ENCODE results near the gene KRTAP9-4. TPM values are rescaled to one million over a fixed set of nuclear protein-coding genes. Genes with fewer than 3 reads are reported as not detected.
"Not testable (repeated sequence)": the region's sequence is repeated elsewhere in the genome, so short reads cannot be mapped to it uniquely, and the experiment has no call there.

The KRTAP9-4 gene, protein sequence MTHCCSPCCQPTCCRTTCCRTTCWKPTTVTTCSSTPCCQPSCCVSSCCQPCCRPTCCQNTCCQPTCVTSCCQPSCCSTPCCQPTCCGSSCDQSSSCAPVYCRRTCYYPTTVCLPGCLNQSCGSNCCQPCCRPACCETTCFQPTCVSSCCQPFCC
- not detected in 2 replicates for total RNA-seq (2014; rRNA removed; shearing (Covaris generic))

DNA sequence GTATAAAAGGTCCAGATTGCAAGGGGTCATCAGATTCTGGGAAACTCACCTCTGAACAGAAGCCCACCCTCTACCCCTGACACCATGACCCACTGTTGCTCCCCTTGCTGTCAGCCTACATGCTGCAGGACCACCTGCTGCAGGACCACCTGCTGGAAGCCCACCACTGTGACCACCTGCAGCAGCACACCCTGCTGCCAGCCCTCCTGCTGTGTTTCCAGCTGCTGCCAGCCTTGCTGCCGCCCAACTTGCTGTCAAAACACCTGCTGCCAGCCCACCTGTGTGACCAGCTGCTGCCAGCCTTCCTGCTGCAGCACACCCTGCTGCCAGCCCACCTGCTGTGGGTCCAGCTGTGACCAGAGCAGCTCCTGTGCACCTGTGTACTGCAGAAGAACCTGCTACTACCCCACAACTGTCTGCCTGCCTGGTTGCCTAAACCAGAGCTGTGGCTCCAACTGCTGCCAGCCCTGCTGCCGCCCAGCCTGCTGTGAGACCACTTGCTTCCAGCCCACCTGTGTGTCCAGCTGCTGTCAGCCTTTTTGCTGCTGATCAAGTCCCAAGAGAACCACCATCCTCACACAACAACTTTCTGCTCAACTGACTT lies at the start of gene KRTAP9-4:
Gene KRTAP9-4, plus strand, starts transcription at position 51 of the 604 bp plus-strand sequence. Its CDS starts 34 bp downstream, at position 85.
- DNase-seq (ENCODE audit: low spot score): not testable (repeated sequence)

DNA sequence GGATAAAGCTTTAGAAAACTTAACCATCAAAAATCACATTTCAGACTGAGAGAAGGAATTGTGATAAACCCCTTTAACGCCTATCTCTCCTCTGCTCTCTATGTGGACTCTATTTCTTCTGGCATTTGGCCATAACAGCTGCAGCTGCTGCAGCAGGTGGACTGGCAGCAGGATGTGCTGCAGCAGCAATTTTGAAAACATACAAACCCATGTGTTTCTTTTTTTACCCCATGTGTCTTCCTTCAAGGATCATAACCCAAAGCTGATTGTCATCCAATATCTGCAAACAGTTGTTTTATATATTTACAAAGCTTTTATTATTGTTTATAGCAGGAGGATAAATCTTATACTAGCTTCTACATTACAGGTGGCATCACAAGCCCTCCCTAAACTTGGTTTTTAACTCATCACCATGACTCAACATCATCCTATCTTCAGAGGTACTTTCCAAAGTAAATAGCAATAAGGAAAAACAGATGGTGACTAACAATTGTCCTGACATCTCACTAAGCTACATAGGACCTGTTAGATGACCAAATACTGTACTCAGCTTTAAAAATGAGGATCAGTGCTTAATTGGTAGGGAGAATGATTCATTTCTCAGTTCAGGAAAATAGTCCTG lies 37.5 kb upstream of the KRTAP9-4 start:
- DNase-seq (ENCODE audit: low spot score): no peak

DNA sequence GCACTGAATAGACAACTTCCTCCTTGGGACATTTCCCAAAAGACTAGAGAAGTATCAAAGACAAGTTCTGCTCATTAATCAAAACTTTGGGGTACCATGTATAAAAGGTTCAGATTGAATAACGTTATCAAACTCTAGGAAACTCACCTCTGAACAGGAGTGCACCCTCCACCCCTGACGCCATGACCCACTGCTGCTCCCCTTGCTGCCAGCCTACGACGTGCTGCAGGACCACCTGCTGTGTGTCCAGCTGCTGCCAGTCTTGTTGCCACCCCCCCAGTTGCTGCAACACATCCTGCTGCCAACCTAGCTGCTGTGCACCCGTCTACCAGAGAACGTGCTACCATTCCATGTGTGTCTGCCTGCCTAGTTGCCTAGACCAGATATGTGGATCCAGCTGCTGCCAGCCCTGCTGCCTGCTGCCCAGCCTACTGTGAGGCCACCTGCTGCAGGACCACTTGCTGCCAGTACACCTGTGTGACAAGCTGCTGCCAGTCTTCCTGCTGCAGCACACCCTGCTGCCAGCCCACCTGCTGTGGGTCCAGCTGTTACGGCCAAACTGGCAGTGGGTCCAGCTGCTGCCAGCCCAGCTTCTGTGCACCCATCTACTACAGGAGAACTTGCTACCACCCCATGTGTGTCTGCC lies 36.8 kb upstream of the KRTAP9-4 start:
- no peak for DNase-seq (ENCODE audit: low spot score)

DNA sequence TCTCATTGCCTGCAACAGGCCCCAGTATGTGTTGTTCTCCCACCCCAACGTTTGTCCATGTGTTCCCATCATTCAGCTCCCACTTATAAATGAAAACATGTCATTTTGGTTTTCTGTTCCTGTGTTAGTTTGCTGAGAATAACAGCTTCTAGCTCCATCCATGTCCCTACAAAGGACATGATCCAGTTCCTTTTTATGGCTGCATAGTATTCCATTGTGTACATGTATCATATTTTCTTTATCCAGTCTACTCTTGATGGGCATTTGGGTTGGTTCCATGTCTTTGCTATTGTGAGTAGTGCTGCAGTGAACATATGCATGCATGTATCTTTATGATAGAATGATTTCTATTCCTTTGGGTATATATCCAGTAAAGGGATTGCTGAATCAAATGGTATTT lies 33.8 kb upstream of the KRTAP9-4 start:
- DNase-seq (ENCODE audit: low spot score): no peak

DNA sequence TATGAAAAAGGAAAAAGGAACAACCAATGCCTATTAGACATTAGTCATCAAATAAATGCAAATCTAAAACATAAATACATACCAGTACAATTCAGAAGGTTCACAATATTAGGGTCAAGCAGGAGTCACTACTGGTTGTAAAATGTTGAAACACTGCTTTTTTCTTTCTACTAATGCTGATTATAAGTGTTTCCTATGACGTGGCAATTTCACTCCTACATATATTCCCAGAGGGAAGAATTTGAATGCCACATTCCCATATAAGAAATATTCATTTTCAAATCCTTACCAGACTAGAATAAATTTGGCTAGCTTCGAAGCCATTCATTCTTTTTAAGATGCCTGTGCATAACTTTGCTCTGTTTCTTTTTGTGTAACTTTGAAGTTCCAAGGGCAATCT lies 25.7 kb upstream of the KRTAP9-4 start:
- DNase-seq (ENCODE audit: low spot score): no peak

DNA sequence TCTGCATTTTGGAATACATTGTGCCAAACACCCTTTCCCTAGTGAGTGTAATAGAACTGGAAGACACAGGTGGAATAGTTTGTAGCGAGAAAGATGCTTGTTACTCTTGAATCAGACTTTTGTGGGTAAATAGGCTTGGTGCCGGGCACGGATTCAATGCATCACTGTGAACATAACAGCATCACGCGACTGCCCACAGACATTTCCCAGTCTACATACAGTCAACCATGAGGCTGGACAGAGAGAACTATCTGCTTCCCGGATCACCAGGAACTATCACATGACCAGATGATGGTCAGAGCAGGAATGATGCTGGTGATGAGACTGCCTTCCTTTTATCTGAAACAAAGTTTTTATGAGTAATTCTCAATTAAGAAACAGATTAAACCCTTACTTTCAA lies 23.4 kb upstream of the KRTAP9-4 start:
- no peak for DNase-seq (ENCODE audit: low spot score)

DNA sequence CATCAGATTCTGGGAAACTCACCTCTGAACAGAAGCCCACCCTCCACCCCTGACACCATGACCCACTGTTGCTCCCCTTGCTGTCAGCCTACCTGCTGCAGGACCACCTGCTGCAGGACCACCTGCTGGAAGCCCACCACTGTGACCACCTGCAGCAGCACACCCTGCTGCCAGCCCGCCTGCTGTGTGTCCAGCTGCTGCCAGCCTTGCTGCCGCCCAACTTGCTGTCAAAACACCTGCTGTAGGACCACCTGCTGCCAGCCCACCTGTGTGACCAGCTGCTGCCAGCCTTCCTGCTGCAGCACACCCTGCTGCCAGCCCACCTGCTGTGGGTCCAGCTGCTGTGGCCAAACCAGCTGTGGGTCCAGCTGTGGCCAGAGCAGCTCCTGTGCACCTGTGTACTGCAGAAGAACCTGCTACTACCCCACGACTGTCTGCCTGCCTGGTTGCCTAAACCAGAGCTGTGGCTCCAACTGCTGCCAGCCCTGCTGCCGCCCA lies 22.8 kb upstream of the KRTAP9-4 start, which contains the start of gene KRTAP9-2:
Gene KRTAP9-2, plus strand, starts transcription at position 51 of the 498 bp plus-strand sequence. Its CDS starts 7 bp downstream, at position 58.
- DNase-seq (ENCODE audit: low spot score): not testable (repeated sequence)

DNA sequence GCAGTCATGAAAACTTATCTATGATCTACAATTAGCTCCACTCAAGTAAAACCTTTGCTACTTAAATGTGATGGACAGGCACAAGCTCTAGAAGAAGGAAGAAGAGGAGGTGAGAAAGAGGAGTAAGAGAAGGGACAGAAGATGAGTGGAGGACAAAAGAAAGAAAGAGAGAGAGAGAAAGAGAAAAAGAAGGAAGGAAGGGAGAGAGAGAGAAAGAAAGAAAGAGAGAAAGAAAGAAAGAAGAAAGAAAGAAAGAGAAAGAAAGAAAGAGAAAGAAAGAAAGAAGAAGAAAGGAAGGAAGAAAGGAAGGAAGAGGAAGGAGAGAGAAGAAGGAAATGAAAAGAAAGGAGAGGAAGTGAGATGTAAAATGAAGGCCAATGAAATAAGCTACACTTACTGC lies 19.4 kb upstream of the KRTAP9-4 start:
- no peak for DNase-seq (ENCODE audit: low spot score)

DNA sequence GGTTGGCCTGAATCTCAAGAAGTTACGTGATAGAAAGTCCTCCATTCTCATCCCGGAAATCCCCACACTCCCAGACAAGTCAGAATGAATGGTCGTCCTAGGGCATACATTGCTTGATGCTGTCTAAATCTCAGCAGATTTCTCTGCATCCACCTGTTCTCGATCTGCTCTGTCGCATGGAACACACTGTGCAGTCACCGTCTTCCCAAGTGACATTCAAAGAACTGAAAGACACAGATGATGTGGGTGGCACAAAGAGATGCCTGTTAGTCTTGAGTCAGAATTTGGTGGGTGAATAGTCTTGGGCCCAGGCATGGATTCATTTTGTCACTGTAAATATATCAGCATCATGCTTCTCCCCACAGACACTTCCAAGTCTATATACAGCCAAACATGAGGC lies 17.8 kb upstream of the KRTAP9-4 start:
- no peak for DNase-seq (ENCODE audit: low spot score)

DNA sequence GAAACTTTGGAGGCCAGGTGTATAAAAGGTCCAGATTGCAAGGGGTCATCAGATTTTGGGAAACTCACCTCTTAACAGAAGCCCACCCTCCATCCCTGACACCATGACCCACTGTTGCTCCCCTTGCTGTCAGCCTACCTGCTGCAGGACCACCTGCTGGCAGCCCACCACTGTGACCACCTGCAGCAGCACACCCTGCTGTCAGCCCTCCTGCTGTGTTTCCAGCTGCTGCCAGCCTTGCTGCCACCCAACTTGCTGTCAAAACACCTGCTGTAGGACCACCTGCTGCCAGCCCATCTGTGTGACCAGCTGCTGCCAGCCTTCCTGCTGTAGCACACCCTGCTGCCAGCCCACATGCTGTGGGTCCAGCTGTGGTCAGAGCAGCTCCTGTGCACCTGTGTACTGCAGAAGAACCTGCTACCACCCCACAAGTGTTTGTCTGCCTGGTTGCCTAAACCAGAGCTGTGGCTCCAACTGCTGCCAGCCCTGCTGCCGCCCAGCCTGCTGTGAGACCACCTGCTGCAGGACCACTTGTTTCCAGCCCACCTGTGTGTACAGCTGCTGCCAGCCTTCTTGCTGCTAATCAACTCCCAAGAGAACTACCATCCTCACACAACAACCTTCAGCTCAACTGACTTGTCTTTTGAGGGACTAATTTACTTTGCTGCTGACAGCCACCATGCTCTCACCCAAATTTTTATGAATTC lies 16.9 kb upstream of the KRTAP9-4 start, which contains the start of gene KRTAP9-3:
Gene KRTAP9-3, plus strand, starts transcription at position 51 of the 707 bp plus-strand sequence. Its CDS starts 53 bp downstream, at position 104.
- not testable (repeated sequence) for DNase-seq (ENCODE audit: low spot score)

DNA sequence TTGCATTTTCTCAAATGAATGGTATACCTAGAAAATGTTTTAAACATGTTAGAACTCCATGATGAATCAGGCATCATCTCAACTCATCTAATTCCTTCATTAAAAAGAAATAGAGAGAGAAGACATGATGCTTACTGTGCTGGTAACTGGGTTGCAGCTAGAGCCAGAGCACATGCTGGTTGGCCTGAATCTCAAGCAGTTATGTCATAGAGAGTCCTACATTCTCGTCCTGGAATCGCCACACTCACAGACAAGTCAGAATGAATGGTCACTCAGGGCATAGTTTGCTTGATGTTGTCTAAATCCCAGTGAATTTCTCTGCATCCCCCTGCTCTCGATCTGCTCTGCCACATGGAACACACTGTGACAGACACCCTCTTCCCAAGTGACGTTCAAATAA lies 12.4 kb upstream of the KRTAP9-4 start:
- DNase-seq (ENCODE audit: low spot score): not testable (repeated sequence)

DNA sequence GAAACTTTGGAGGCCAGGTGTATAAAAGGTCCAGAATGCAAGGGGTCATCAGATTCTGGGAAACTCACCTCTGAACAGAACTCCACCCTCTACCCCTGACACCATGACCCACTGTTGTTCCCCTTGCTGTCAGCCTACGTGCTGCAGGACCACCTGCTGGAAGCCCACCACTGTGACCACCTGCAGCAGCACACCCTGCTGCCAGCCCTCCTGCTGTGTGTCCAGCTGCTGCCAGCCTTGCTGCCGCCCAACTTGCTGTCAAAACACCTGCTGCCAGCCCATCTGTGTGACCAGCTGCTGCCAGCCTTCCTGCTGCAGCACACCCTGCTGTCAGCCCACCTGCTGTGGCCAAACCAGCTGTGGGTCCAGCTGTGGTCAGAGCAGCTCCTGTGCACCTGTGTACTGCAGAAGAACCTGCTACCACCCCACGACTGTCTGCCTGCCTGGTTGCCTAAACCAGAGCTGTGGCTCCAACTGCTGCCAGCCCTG lies 11.5 kb upstream of the KRTAP9-4 start, which contains the start of gene KRTAP9-8:
Gene KRTAP9-8, plus strand, starts transcription at position 51 of the 489 bp plus-strand sequence. Its CDS starts 53 bp downstream, at position 104.
- DNase-seq (ENCODE audit: low spot score): not testable (repeated sequence)

DNA sequence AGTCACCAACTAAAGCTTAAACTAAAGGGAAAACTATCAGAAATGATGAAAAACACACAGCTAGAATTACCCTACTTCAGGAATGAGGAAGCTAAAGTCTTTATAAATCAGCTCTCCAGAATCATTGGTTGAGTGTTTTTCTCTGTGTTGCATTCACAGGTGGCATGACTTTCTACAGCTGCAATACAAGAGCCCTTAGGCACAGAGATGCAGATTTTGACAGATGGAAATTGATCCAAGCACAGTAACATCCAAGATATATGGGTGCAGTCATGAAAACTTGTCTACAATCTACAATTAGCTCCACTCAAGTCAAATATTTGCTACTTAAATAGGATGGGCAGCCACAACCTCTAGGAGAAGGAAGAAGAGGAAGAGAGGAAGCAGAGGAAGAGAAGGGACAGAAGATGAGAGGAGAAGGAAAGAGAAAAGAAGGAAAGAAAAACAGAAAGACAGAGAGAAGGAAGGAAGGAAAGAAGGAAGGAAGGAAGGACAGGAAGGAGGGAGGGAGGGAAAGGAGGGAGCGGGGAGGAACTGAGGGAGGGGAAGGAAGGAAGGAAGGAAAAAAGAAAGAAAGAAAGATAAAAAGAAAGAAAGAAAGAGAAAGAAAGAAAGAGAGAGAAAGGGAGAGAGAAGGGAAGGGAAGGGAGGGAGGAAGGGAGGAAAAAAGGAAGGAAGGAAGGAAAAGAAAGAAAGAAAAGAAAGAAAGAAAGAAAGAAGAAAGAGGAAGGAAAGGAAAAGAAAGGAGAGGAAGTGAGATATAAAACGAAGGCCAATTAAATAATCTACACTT lies 2.3 kb upstream of the KRTAP9-4 start:
- DNase-seq (ENCODE audit: low spot score): not testable (repeated sequence)

DNA sequence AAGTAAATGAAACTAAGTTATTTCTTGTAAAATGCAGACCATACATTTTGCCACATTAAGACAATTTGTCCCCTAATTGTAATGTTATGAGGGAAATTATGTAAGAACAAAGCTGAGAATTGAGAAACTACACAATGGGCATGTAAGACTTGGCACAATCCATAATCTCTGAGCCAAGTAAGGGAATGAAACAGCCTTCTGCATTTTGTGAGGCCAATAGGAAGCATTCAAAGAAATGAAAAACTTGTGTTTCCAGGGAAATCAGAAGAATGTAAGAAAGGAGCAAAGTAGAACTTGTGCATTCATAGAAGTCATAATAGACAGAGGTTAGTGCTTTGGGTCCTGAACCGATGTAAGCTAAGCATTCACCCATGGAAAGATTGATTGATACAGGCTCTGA lies 1.8 kb downstream of the KRTAP9-4 start:
- DNase-seq (ENCODE audit: low spot score): no peak

DNA sequence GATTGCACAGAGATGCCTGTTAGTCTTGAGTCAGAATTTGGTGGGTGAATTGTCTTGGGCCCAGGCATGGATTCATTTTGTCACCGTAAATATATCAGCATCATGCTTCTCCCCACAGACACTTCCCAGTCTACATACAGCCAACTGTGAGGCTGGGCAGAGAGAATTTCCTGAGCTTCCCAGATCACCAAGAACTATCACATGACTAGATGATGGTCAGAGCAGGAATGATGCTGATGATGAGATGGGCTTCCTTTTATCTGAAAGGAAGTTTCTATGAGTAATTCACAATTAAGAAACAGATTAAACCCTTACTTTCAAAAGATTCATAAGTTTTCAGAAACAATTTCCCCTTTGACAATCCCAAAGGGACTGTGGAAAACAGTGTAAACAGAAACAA lies 5.4 kb downstream of the KRTAP9-4 start:
- DNase-seq (ENCODE audit: low spot score): no peak

DNA sequence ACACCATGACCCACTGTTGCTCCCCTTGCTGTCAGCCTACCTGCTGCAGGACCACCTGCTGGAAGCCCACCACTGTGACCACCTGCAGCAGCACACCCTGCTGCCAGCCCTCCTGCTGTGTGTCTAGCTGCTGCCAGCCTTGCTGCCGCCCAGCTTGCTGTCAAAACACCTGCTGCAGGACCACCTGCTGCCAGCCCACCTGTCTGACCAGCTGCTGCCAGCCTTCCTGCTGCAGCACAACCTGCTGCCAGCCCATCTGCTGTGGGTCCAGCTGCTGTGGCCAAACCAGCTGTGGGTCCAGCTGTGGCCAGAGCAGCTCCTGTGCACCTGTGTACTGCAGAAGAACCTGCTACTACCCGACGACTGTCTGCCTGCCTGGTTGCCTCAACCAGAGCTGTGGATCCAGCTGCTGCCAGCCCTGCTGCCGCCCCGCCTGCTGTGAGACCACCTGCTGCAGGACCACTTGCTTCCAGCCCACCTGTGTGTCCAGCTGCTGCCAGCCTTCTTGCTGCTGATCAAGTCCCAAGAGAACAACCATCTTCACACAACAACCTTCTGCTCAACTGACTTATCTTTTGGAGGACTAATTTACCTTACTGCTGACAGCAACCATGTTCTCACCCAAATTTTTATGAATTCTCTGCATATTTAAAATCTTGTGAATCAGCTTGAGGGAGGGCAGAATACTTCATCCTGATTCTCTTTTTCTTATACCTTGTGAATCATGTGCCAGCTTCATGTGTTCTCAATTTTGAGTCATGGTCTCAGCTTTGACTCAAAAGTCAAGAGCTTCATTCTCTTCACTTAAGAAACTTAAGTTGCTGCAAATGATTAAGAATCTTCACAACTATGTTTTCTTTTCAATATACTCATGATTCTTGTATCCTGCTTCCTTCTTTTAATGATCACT lies 6.1 kb downstream of the KRTAP9-4 start, which contains the start of gene KRTAP9-9:
Gene KRTAP9-9, plus strand, starts transcription at position 4 of the 910 bp plus-strand sequence.
- DNase-seq (ENCODE audit: low spot score): not testable (repeated sequence)

DNA sequence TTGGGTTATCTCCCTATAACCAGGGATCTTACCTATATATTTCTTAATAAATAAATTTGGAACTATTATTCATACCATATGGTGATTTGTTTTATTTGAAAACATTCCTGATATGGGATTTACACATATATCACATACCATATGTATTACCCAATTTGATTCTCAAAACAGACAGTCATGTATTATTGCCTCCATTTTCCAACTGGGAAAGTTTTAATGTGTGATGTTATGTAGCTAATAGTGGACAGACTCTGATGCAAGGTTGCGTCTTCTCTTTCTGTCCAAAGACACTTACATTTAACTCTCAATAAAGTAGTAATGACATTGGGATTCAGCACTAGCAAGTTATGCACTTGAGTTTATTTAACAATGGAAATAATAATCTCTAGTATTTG lies 6.8 kb downstream of the KRTAP9-4 start:
- DNase-seq (ENCODE audit: low spot score): no peak

DNA sequence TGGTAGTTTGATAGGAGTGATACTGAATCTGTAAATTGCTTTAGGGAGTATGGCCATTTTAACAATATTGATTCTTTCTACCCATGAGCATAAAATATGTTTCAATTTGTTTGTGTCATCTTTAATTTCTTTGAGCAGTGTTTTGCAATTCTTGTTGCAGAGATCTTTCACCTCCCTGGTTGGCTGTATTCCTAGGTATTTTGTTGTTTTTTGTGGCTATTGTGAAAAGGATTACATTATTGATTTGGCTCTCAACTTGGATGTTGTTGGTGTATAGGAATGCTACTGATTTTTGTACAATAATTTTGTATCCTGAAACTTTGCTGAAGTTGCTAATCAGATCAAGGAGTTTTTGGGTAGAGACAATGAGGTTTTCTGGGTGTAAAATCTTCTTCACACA lies 8.9 kb downstream of the KRTAP9-4 start:
- no peak for DNase-seq (ENCODE audit: low spot score)

DNA sequence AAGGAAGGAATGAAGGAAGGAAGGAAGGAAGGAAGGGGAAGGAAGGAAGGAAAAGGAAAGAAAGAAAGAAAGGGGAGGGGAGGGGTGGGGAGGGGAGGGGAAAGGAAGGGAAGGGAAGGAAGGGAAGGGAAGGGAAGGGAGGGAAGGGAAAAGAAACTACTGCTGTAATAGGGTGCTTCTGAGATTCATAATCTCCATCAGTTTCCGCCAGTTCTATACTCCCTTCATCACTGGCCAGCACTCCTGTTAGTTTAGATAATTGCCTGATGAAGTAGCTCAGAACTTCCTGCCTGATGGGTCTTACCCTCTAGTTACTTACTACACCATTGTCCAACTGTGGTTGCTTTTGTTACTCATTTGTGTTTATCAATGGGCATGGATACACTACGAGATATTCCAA lies 13.7 kb downstream of the KRTAP9-4 start:
- no peak for DNase-seq (ENCODE audit: low spot score)
